GM19395 (cell line): ENCODE results near the gene EXD1.
A peak's percentile ranks its signal among the peaks of the same experiment; 100 is the strongest.

Experiments
- ATAC-seq: cut with Tn5 transposase; IDR thresholded peaks from one replicate; pipeline ENCODE4 v1.9.1; 2021; ENCODE audit warnings: mild to moderate bottlenecking, moderate library complexity; ENCODE audit not compliant: unreplicated experiment

The EXD1 gene

GRCh38 chr15:41231422-41232226, 1.1 kb upstream of the EXD1 start:
- peak; percentile 43 for ATAC-seq

GRCh38 chr15:41230345-41230649, 260 bp downstream of the EXD1 start:
- ATAC-seq, result no peak

- no peak for ATAC-seq
Measured at GRCh38 chr15:41219381-41219780, 11.2 kb downstream of the EXD1 start.

- ATAC-seq, result no peak
Measured at GRCh38 chr15:41218851-41219250, 11.7 kb downstream of the EXD1 start.

- no peak for ATAC-seq
Measured at GRCh38 chr15:41215708-41216107, 14.8 kb downstream of the EXD1 start.

GRCh38 chr15:41207687-41208448, 22.7 kb downstream of the EXD1 start:
- no peak for ATAC-seq

- ATAC-seq, result no peak
Measured at GRCh38 chr15:41205315-41205714, 25.2 kb downstream of the EXD1 start.

GRCh38 chr15:41203395-41203794, 27.2 kb downstream of the EXD1 start:
- no peak for ATAC-seq

- ATAC-seq, result no peak
Measured at GRCh38 chr15:41199470-41199869, 31.1 kb downstream of the EXD1 start.

- no peak for ATAC-seq
Measured at GRCh38 chr15:41194444-41194843, 36.1 kb downstream of the EXD1 start.

- ATAC-seq, result no peak
Measured at GRCh38 chr15:41183581-41183980, 47.0 kb downstream of the EXD1 start.

GRCh38 chr15:41182266-41182665, 48.3 kb downstream of the EXD1 start:
- ATAC-seq, result no peak

- no peak for ATAC-seq
Measured at GRCh38 chr15:41180206-41180789, 50.3 kb downstream of the EXD1 start.

GRCh38 chr15:41169781-41170180, 60.8 kb downstream of the EXD1 start:
- ATAC-seq, result no peak

GRCh38 chr15:41169086-41169485, 61.5 kb downstream of the EXD1 start:
- no peak for ATAC-seq

GRCh38 chr15:41161736-41162135, 68.8 kb downstream of the EXD1 start:
- no peak for ATAC-seq

- no peak for ATAC-seq
Measured at GRCh38 chr15:41161336-41161735, 69.2 kb downstream of the EXD1 start.

- ATAC-seq, result no peak
Measured at GRCh38 chr15:41160639-41161315, 69.8 kb downstream of the EXD1 start.

GRCh38 chr15:41154412-41154811, 76.1 kb downstream of the EXD1 start:
- ATAC-seq, result no peak

- no peak for ATAC-seq
Measured at GRCh38 chr15:41153733-41154132, 76.8 kb downstream of the EXD1 start.

- ATAC-seq, result no peak
Measured at GRCh38 chr15:41151451-41152005, 79.0 kb downstream of the EXD1 start.
